ENCODE measurements around the gene NCAPG2. TPM values are rescaled to one million over a fixed set of nuclear protein-coding genes. Genes with fewer than 3 reads are reported as not detected.
"Not testable (repeated sequence)": the region's sequence is repeated elsewhere in the genome, so short reads cannot be mapped to it uniquely, and the experiment has no call there.

Gene NCAPG2
- total RNA-seq, 4 donors from 2014 or later: 7.3 to 23.1 (median 13.7) TPM

DNA sequence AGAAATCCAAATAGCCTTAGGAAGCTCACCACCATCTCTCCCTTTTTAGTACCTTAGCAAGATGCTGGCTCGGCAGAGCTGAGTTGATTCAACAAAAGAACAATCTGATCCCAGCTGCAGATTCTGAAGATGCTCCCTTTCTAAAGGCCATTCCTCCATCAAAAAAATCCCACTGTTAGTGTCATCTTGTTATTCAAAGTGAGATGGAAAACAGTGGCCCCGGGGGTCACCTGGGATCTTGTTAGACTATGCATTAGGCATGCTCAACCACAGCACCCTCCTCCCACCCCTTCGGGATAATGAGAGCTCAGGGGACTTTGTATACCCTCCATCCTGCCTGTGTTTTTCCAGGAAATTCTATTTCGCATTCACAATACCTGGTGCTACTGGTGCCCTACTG is 2.4 kb downstream of the NCAPG2 start:
- Histone ChIP-seq H3K4me1 (peaks cover 5 to 31% (median 17%) of the 10 kb centered on the region in 3 donors), H3K27me3 (no peaks in the 10 kb centered on the region), H3K27ac (no peak overlapping the region), H3K9me3 (no peaks in the 10 kb centered on the region), H3K36me3 (peaks cover 0 to 10% (median 0%) of the 10 kb centered on the region in 3 donors), H3K4me3 (no peak overlapping the region)
- 40 to 61% methylated on average over 2 to 4 of the region's 4 CpGs for WGBS, 2 donors
- intact Hi-C loops (cut with DNase I): loop anchor here (10.0 kb wide), 1 partner anchor 133 kb away; no protein-coding TSS in a partner anchor
- TF ChIP-seq POLR2A (IDR thresholded peaks at IDR 0.05): no peak
- TF ChIP-seq, protein P1, sequence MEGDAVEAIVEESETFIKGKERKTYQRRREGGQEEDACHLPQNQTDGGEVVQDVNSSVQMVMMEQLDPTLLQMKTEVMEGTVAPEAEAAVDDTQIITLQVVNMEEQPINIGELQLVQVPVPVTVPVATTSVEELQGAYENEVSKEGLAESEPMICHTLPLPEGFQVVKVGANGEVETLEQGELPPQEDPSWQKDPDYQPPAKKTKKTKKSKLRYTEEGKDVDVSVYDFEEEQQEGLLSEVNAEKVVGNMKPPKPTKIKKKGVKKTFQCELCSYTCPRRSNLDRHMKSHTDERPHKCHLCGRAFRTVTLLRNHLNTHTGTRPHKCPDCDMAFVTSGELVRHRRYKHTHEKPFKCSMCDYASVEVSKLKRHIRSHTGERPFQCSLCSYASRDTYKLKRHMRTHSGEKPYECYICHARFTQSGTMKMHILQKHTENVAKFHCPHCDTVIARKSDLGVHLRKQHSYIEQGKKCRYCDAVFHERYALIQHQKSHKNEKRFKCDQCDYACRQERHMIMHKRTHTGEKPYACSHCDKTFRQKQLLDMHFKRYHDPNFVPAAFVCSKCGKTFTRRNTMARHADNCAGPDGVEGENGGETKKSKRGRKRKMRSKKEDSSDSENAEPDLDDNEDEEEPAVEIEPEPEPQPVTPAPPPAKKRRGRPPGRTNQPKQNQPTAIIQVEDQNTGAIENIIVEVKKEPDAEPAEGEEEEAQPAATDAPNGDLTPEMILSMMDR (IDR thresholded peaks at IDR 0.05): no peak
- DNase-seq: no peak

DNA sequence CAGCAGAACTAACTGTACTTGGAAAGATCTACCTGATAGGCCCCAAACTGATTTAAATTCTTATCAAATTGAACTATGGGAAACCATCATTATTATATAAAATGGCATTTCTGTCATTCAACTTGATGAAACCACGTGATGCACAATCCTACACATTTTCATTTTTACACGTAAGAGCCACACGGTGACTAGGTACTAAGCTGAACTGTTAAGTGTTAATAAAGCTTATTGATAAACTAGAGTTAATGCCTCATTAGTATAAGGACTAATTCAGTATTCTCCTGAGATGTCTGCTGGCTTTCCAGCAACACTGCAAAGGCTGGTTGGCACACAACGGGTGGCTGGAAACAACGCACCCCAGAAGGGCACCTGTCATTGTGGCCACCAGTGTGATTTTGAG is 4.6 kb downstream of the NCAPG2 start:
- no peak for DNase-seq
- H3K36me3 ChIP-seq: peaks cover 0 to 10% (median 0%) of the 10 kb centered on the region in 3 donors
- TF ChIP-seq POLR2A (IDR thresholded peaks at IDR 0.05): no peak
- TF ChIP-seq, protein P1 (IDR thresholded peaks at IDR 0.05): no peak
- H3K27ac ChIP-seq: no peak overlapping the region
- no peaks in the 10 kb centered on the region for H3K27me3 ChIP-seq
- H3K4me3 ChIP-seq: no peak overlapping the region
- H3K4me1 ChIP-seq: peaks cover 5 to 23% (median 12%) of the 10 kb centered on the region in 3 donors
- intact Hi-C loops (cut with DNase I): loop anchor here (10.0 kb wide), 1 partner anchor 135 kb away; no protein-coding TSS in a partner anchor
- no peaks in the 10 kb centered on the region for H3K9me3 ChIP-seq
- 84 to 89% methylated on average over 5 of the region's 5 CpGs for WGBS, 2 donors

DNA sequence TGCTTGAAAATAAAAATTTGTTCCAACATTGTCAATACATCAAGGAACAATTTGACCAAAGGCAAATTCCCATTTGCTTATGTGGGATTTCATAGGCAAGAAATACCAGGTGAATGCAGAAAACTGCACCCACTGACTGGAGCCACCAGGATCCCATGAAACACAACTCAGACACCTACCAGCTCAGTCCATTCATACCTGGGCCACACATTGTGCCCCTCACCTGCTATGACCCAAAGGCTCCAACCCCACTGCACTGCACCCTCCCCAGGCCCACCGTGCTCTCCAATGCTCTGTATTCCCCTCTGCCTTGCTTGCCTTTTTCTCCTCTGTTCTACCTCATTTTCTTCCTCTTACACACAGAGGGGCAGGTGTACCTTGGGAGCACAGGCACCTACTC is 5.3 kb downstream of the NCAPG2 start:
- Histone ChIP-seq H3K27ac (no peak overlapping the region), H3K27me3 (no peaks in the 10 kb centered on the region), H3K4me1 (peaks cover 4 to 22% (median 11%) of the 10 kb centered on the region in 3 donors), H3K36me3 (peaks cover 0 to 10% (median 0%) of the 10 kb centered on the region in 3 donors), H3K4me3 (no peak overlapping the region), H3K9me3 (no peaks in the 10 kb centered on the region)
- 0 to 44% methylated on average over 1 of the region's 1 CpG for WGBS, 2 donors
- intact Hi-C loops (cut with DNase I): no loop called here
- DNase-seq: no peak
- no peak for TF ChIP-seq POLR2A (IDR thresholded peaks at IDR 0.05)
- TF ChIP-seq, protein P1 (IDR thresholded peaks at IDR 0.05): no peak

DNA sequence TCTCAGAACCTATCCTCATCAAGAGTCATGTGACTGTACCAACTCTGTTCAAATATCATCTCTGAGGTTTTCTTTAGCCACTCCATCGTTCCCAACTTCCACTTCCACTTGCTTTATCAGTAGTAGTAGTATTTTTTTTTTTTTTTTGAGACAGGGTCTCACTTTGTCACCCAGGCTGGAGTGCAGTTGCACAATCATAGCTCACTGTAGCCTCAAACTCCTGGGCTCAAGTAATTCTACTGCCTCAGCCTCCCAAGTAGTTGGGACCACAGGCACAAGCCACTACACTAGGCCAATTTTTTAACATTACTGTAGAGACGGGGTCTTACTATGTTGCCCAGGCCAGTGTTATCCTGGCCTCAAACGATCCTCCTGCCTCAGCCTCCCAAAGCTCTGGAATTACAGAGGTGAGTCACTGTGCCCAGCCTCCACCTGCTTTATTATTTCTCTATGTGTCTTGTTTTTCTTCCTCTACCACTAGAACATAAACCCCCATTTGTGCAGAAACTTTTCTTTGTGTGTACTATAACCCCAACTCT is 5.9 kb downstream of the NCAPG2 start:
- Histone ChIP-seq H3K4me1 (peaks cover 0 to 16% (median 5%) of the 10 kb centered on the region in 3 donors), H3K36me3 (peaks cover 0 to 10% (median 0%) of the 10 kb centered on the region in 3 donors), H3K27me3 (no peaks in the 10 kb centered on the region), H3K27ac (no peak overlapping the region), H3K9me3 (no peaks in the 10 kb centered on the region), H3K4me3 (no peak overlapping the region)
- DNase-seq: no peak
- intact Hi-C loops (cut with DNase I): no loop called here
- WGBS, 2 donors: 72 to 85% methylated on average over 3 of the region's 3 CpGs
- TF ChIP-seq, protein P1 (IDR thresholded peaks at IDR 0.05): no peak
- no peak for TF ChIP-seq POLR2A (IDR thresholded peaks at IDR 0.05)

DNA sequence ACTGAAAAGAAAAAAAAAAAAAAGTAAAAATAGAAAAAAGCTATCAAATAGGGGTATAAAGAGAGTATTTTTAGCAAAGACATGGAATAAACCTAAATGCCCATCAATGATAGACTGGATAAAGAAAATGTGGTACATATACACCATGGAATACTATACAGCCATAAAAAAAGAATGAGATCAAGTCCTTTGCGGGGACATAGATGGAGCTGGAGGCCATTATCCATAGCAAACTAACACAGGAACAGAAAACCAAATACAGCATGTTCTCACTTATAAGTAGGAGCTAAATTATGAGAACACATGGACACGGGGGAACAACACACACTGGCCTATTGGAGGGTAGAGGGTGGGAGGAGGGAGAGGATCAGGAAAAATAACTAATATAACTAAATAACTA is 7.0 kb downstream of the NCAPG2 start:
- intact Hi-C loops (cut with DNase I); H3K27me3 ChIP-seq; DNase-seq; H3K36me3 ChIP-seq; H3K9me3 ChIP-seq; H3K4me3 ChIP-seq; H3K4me1 ChIP-seq; H3K27ac ChIP-seq: not testable (repeated sequence)
- WGBS, 2 donors: 93 to 98% methylated on average over 2 of the region's 2 CpGs
